Astrocyte (in vitro differentiated cells and primary cell): ENCODE data around the gene GRM2. TPM values are rescaled to one million over a fixed set of nuclear protein-coding genes. Genes with fewer than 3 reads are reported as not detected.

Experiments used
- DNase-seq: peaks from one replicate; pipeline ENCODE4 v3.0.0-alpha.2; 2010; ENCODE audit warnings: low read depth
- FAIRE-seq: peaks from 2 replicates; lab custom pipeline; 2011; peaks lifted over from hg19 to GRCh38; lab: Jason Lieb, UNC
- H2AFZ ChIP-seq: 2 replicates; pipeline ENCODE4 v1.6.0; 2012; ENCODE audit warnings: low read depth, low read length, inconsistent platforms
- H3K27ac ChIP-seq: 2 replicates; pipeline ENCODE4 v1.5.1; 2011; ENCODE audit warnings: low read depth, low read length, inconsistent platforms
- H3K27me3 ChIP-seq: 2 replicates; pipeline ENCODE4 v1.6.0; 2011; ENCODE audit warnings: low read length, inconsistent platforms; ENCODE audit not compliant: insufficient read depth
- H3K36me3 ChIP-seq: 2 replicates; pipeline ENCODE4 v1.5.1; 2011; ENCODE audit warnings: low read length, inconsistent platforms; ENCODE audit not compliant: insufficient read depth
- H3K4me1 ChIP-seq: 2 replicates; pipeline ENCODE4 v1.5.1; 2011; ENCODE audit warnings: low read length, inconsistent platforms; ENCODE audit not compliant: insufficient read depth
- H3K4me2 ChIP-seq: 2 replicates; pipeline ENCODE4 v1.6.0; 2012; ENCODE audit warnings: low read length, inconsistent platforms
- H3K4me3 ChIP-seq: 2 replicates; pipeline ENCODE4 v1.5.1; 2011; ENCODE audit warnings: low read depth, mild to moderate bottlenecking, low read length, inconsistent platforms; ENCODE audit not compliant: insufficient read depth
- H3K79me2 ChIP-seq: 2 replicates; pipeline ENCODE4 v1.6.0; 2012; ENCODE audit warnings: mild to moderate bottlenecking, low read length, inconsistent platforms; ENCODE audit not compliant: insufficient read depth
- H3K9ac ChIP-seq: 2 replicates; pipeline ENCODE4 v1.6.0; 2012; ENCODE audit warnings: mild to moderate bottlenecking, low read length, inconsistent platforms
- H3K9me3 ChIP-seq: 2 replicates; pipeline ENCODE4 v1.5.1; 2012; ENCODE audit warnings: low read depth, mild to moderate bottlenecking, low read length, inconsistent platforms; ENCODE audit not compliant: insufficient read depth
- H4K20me1 ChIP-seq: 2 replicates; pipeline ENCODE4 v1.6.0; 2012; ENCODE audit warnings: low read length, inconsistent platforms; ENCODE audit not compliant: insufficient read depth
- H3K27ac Mint-ChIP-seq: one replicate; pipeline ENCODE4 v1.8.0; 2021; ENCODE audit warnings: mild to moderate bottlenecking, mixed read lengths; ENCODE audit not compliant: unreplicated experiment
- H3K27me3 Mint-ChIP-seq: one replicate; pipeline ENCODE4 v1.8.0; 2021; ENCODE audit warnings: low read depth, mixed read lengths; ENCODE audit not compliant: unreplicated experiment
- H3K36me3 Mint-ChIP-seq: one replicate; pipeline ENCODE4 v1.8.0; 2021; ENCODE audit warnings: low read depth, mixed read lengths; ENCODE audit not compliant: unreplicated experiment
- H3K4me1 Mint-ChIP-seq: one replicate; pipeline ENCODE4 v1.8.0; 2021; ENCODE audit warnings: low read depth, mixed read lengths; ENCODE audit not compliant: unreplicated experiment
- H3K4me3 Mint-ChIP-seq: one replicate; pipeline ENCODE4 v1.8.0; 2021; ENCODE audit warnings: mild to moderate bottlenecking, moderate library complexity, mixed read lengths; ENCODE audit not compliant: unreplicated experiment
- H3K9me3 Mint-ChIP-seq: one replicate; pipeline ENCODE4 v1.8.0; 2021; ENCODE audit warnings: mild to moderate bottlenecking, mixed read lengths; ENCODE audit not compliant: unreplicated experiment
- CTCF ChIP-seq: IDR thresholded peaks from 2 replicates; pipeline ENCODE4 v1.5.1; 2011; ENCODE audit warnings: low read depth, mild to moderate bottlenecking, inconsistent platforms, low read length, moderate library complexity; ENCODE audit not compliant: insufficient read depth
- EZH2 ChIP-seq: IDR thresholded peaks from 2 replicates; pipeline ENCODE4 v1.6.1; 2012; ENCODE audit warnings: mild to moderate bottlenecking, low read length, inconsistent platforms; ENCODE audit not compliant: insufficient read depth
- total RNA-seq: library from RNA; stranded (reverse); gene quantifications from 2 replicates; pipeline ENCODE4 v1.2.1, GENCODE V29; 2021

GRM2 gene
- total RNA-seq, 1 donor from 2014 or later = 0.25 TPM

- no peak for DNase-seq
- no peaks in the 10 kb centered on the region for H3K4me1 Mint-ChIP-seq
Observed at GRCh38 chr3:51712963-51713362, 6.1 kb downstream of the GRM2 start.

GRCh38 chr3:51715231-51715976 is 8.5 kb downstream of the GRM2 start:
- no peaks in the 10 kb centered on the region for H3K36me3 Mint-ChIP-seq
- DNase-seq = no peak

More at GRCh38 chr3:51712963-51713362, 6.1 kb downstream of the GRM2 start:
- no peak for FAIRE-seq
- H3K9me3 Mint-ChIP-seq = peaks cover 9% of the 10 kb centered on the region
- H3K27me3 Mint-ChIP-seq = peaks cover 42% of the 10 kb centered on the region
- Histone ChIP-seq H3K9ac (no peak overlapping the region), H3K79me2 (no peaks in the 10 kb centered on the region), H3K36me3 (no peaks in the 10 kb centered on the region), H3K9me3 (no peaks in the 10 kb centered on the region), H3K4me2 (no peak overlapping the region), H3K4me3 (no peak overlapping the region), H2AFZ (no peak overlapping the region), H3K27me3 (peaks cover 9% of the 10 kb centered on the region), H3K27ac (no peak overlapping the region), H3K4me1 (no peaks in the 10 kb centered on the region), H4K20me1 (peaks cover under 1% of the 10 kb centered on the region)
- no peak overlapping the region for H3K27ac Mint-ChIP-seq
- no peak overlapping the region for H3K4me3 Mint-ChIP-seq
- TF ChIP-seq CTCF (no peak), EZH2 (no peak)
- no peaks in the 10 kb centered on the region for H3K36me3 Mint-ChIP-seq

More at GRCh38 chr3:51715231-51715976, 8.5 kb downstream of the GRM2 start:
- H3K79me2 ChIP-seq = no peaks in the 10 kb centered on the region
- H3K9me3 ChIP-seq = no peaks in the 10 kb centered on the region
- FAIRE-seq = no peak
- Mint-ChIP-seq H3K27ac (no peak overlapping the region), H3K4me3 (no peak overlapping the region), H3K27me3 (peaks cover 28% of the 10 kb centered on the region), H3K4me1 (no peaks in the 10 kb centered on the region), H3K9me3 (peaks cover 9% of the 10 kb centered on the region)
- H3K4me2 ChIP-seq = no peak overlapping the region
- no peak overlapping the region for H2AFZ ChIP-seq
- no peak overlapping the region for H3K4me3 ChIP-seq
- no peak for TF ChIP-seq EZH2
- no peak for TF ChIP-seq CTCF
- H3K27me3 ChIP-seq = peaks cover 2% of the 10 kb centered on the region
- H3K27ac ChIP-seq = no peak overlapping the region
- no peaks in the 10 kb centered on the region for H4K20me1 ChIP-seq
- H3K4me1 ChIP-seq = no peaks in the 10 kb centered on the region
- H3K9ac ChIP-seq = no peak overlapping the region
- H3K36me3 ChIP-seq = no peaks in the 10 kb centered on the region
